ENCODE results near the gene XPNPEP2.

XPNPEP2 gene

DNA sequence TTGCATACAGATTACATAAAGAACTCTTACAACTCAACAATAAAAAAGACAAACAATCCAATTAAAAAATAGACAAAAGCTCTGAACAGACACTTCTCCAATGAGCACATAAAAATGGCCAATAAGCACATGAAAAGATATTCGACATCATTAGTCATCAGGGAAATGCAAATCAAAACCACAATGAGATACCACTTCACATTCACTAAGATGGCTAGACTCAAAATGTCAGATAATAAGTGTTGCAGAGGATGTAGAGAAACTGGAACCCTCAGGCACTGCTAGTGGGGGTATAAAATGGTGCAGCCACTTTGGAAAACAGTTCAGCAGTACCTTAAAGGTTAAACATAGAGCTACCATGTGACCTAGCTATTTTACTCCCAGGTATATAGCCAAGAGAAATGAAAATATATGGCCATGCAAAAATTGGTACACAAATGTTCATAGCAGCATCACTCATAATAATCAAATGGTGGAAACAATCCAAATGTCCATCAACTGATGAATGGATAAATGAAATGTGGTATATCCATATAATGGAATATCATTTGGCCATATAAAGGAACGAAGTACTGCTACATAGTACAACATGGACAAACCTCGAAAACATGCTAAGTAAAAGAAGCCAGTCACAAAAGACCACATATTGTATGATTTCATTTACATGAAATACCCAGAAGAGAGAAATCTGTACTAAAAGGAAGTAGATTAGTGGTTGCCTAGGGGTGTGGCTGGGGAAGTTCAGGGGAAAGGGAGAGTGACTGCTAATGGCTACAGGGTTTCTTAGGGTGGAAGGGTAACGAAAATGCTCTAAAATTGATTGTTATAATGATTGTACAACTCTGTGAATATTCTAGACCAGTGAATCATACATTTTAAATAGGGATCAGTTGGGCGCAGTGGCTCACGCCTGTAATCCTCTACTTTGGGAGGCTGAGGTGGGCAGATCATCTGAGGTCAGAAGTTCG lies 70.3 kb downstream of the XPNPEP2 start:
- Mint-ChIP-seq H3K4me3 (no peak overlapping the region), H3K9me3 (no peaks in the 10 kb centered on the region), H3K4me1 (peaks cover 11% of the 10 kb centered on the region), H3K27me3 (no peaks in the 10 kb centered on the region), H3K27ac (ENCODE audit: low read depth) (no peak overlapping the region), H3K36me3 (ENCODE audit: insufficient read depth) (peaks cover 3% of the 10 kb centered on the region)
- ATAC-seq (replicated peaks; ENCODE audit: extremely low read depth, poor library complexity, severe bottlenecking) (no peak), DNase-seq (ENCODE audit: low spot score in 2 of 2) (no peak)

DNA sequence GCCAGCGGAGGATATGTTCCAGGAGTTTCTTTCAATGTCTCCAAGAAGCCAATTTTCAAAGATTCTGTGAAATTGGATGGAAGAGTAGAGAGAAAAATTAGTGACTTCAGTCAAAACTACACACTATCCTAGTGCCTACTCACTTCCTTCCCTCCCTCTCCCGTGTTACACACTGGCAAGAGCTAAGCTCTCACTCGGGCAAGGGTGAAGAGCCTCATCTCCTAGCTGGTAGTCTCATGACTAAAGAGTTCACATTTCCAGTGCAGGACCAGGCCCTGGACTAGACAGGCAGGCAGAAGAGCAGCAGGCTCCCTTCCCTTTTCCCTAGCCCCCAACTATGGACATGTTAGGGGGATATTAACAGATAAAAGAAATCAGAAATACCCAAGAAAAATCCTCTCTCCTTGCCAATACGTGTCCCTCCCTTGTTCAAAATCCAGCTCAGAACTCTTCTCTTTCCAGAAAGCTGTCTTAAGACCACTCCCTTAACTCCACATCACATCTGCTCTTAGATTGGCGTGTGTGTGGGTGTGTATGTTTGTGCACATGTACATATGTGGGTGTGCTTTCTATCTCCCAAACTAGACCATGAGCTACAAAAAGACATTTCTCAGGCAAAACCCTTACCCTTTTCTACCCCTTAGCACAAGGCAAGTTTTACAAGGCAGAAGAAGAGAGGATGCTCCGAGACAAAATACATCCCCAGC lies 75.0 kb downstream of the XPNPEP2 start:
- no peak for ATAC-seq (replicated peaks; ENCODE audit: extremely low read depth, poor library complexity, severe bottlenecking)
- Mint-ChIP-seq H3K9me3 (no peaks in the 10 kb centered on the region), H3K36me3 (ENCODE audit: insufficient read depth) (peaks cover 2% of the 10 kb centered on the region), H3K27me3 (no peaks in the 10 kb centered on the region), H3K4me3 (no peak overlapping the region), H3K27ac (ENCODE audit: low read depth) (no peak overlapping the region), H3K4me1 (peaks cover 7% of the 10 kb centered on the region)
- no peak for DNase-seq (ENCODE audit: low spot score in 2 of 2)

DNA sequence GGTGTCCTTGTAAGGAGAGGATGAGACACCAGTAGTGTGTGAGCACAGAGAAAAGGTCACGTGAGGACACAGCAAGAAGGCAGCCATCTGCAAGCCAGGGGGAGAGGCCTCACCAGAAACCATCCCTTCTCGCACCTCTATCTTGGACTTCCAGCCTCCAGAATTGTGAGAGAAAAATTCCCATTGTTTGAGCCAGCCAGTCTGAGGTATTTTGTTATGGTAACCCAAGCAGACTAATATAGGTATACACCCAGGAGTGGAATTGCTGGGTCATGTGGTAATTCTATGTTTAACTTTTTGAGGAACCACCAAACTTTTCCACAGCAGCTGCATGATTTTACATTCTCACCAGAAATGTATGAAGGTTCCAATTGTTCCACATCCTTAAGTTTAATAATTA lies 79.3 kb downstream of the XPNPEP2 start:
- Mint-ChIP-seq H3K9me3 (no peaks in the 10 kb centered on the region), H3K4me3 (no peak overlapping the region), H3K4me1 (no peaks in the 10 kb centered on the region), H3K27me3 (no peaks in the 10 kb centered on the region), H3K36me3 (ENCODE audit: insufficient read depth) (no peaks in the 10 kb centered on the region), H3K27ac (ENCODE audit: low read depth) (no peak overlapping the region)
- ATAC-seq (replicated peaks; ENCODE audit: extremely low read depth, poor library complexity, severe bottlenecking) (no peak), DNase-seq (ENCODE audit: low spot score in 2 of 2) (no peak)
